Kidney tubule cell (primary cell): ENCODE results near the gene COX19.

Experiments used
- DNase-seq: peaks from one replicate; pipeline ENCODE4 v3.0.0-alpha.2; 2018; ENCODE audit warnings: low spot score

The COX19 gene

GRCh38 chr7:978049-978346 is 2.6 kb upstream of the COX19 start:
- DNase-seq, result no peak

GRCh38 chr7:977326-978048 is 2.1 kb upstream of the COX19 start:
- DNase-seq, result peak; percentile 88

GRCh38 chr7:976901-977325 is 1.6 kb upstream of the COX19 start:
- DNase-seq, result no peak

GRCh38 chr7:975702-976473 is 539 bp upstream of the COX19 start:
- no peak for DNase-seq

- DNase-seq, result peak; percentile 43
Observed at GRCh38 chr7:974172-974571, 1.2 kb downstream of the COX19 start.

GRCh38 chr7:973312-973711 is 2.0 kb downstream of the COX19 start:
- DNase-seq, result no peak

- DNase-seq, result no peak
Observed at GRCh38 chr7:972676-973309, 2.6 kb downstream of the COX19 start.

GRCh38 chr7:972110-972509 is 3.2 kb downstream of the COX19 start:
- DNase-seq, result no peak

- DNase-seq, result no peak
Observed at GRCh38 chr7:970744-971143, 4.6 kb downstream of the COX19 start.

- no peak for DNase-seq
Observed at GRCh38 chr7:969403-969802, 5.9 kb downstream of the COX19 start.

GRCh38 chr7:968205-969105 is 6.9 kb downstream of the COX19 start:
- DNase-seq, result no peak

- DNase-seq, result no peak
Observed at GRCh38 chr7:967361-968082, 7.8 kb downstream of the COX19 start.

- no peak for DNase-seq
Observed at GRCh38 chr7:966291-967069, 8.9 kb downstream of the COX19 start.

GRCh38 chr7:964401-965231 is 10.7 kb downstream of the COX19 start:
- DNase-seq, result no peak

- DNase-seq, result no peak
Observed at GRCh38 chr7:963236-964078, 11.9 kb downstream of the COX19 start.

GRCh38 chr7:962401-963081 is 12.8 kb downstream of the COX19 start:
- DNase-seq, result no peak

- DNase-seq, result no peak
Observed at GRCh38 chr7:961546-962400, 13.6 kb downstream of the COX19 start.
